Lower leg skin (tissue), 3 donors: ENCODE results near the gene ZNF728.

ENCODE experiments used
- CTCF ChIP-seq, 3 donors: fragments of 450-650 bp; IDR thresholded peaks; one replicate each; pipeline ENCODE4 v1.5.1; 2016; ENCODE audit warnings: antibody characterized with exemption in 3 of 3, mild to moderate bottlenecking in 3 of 3, moderate library complexity in 2 of 3
- POLR2A ChIP-seq, 2 donors: fragments of 450-650 bp; IDR thresholded peaks; one replicate each; pipeline ENCODE4 v1.6.1; 2016 to 2017; ENCODE audit warnings: antibody characterized with exemption in 2 of 2, mild to moderate bottlenecking in 1 of 2, moderate library complexity in 1 of 2

DNA sequence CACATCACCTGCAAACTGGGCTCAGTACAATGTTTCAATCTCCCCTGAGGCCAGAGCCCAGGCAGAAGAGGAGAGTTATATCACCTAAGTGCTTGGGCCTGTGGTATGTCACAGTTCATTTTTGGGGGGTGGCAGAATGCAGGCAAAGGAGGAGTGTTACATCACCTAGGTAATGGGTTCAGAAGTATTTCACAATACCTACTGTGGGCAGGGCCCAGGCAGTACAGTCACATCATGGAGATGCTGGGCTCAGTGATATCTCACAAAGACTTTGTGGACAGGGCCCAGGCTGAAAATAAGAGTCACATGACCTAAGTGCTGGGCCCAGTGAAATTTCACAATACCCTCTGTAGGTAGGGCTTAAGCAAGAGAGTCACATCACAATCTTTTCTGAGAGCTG lies 12.7 kb upstream of the ZNF728 start:
- TF ChIP-seq POLR2A (IDR thresholded peaks at IDR 0.05) (no peak), CTCF (IDR thresholded peaks at IDR 0.05) (no peak)
